Prostate gland (tissue), 2 donors: ENCODE data around the gene RNH1. TPM values are rescaled to one million over a fixed set of nuclear protein-coding genes. Genes with fewer than 3 reads are reported as not detected.

Experiments
- DNase-seq: peaks from one replicate; pipeline ENCODE4 v3.0.0-alpha.2; 2019; ENCODE audit warnings: low spot score
- H3K27ac ChIP-seq, 2 donors: fragments of 200-600 bp; sonication (generic); 2 replicates each; pipeline ENCODE4 v1.5.1; 2017 to 2019
- H3K27me3 ChIP-seq: fragments of 200-600 bp; sonication (generic); replicated peaks from 2 replicates; pipeline ENCODE4 v1.5.1; 2019; ENCODE audit not compliant: insufficient read depth
- H3K36me3 ChIP-seq, 2 donors: fragments of 200-600 bp; sonication (generic); 1 replicate in 1 of 2; 2 replicates in 1 of 2; pipeline versions ENCODE4 v1.5.1 to v1.8.1; 2017 to 2019
- H3K4me1 ChIP-seq: fragments of 200-600 bp; sonication (generic); replicated peaks from 2 replicates; pipeline ENCODE4 v1.5.1; 2019
- H3K4me3 ChIP-seq, 2 donors: fragments of 200-600 bp; sonication (generic); 2 replicates each; pipeline ENCODE4 v1.5.1; 2017 to 2019
- H3K9me3 ChIP-seq: fragments of 200-600 bp; sonication (generic); 2 replicates; pipeline ENCODE4 v1.5.1; 2017
- CTCF ChIP-seq, 4 experiments: fragments of 200-600 bp in 2 of 4; fragments of 450-650 bp in 2 of 4; sonication (generic) in 2 of 4; IDR thresholded peaks; 1 replicate in 3 of 4; 2 replicates in 1 of 4; pipeline ENCODE4 v1.5.1; 2016 to 2019; ENCODE audit warnings: antibody characterized with exemption in 4 of 4, mild to moderate bottlenecking in 2 of 4, moderate library complexity in 2 of 4
- POLR2A ChIP-seq: fragments of 450-650 bp; IDR thresholded peaks from one replicate; pipeline ENCODE4 v1.6.1; 2016; ENCODE audit warnings: antibody characterized with exemption, mild to moderate bottlenecking
- POLR2AphosphoS5 ChIP-seq: sonication (generic); formaldehyde crosslinking; IDR thresholded peaks from one replicate; pipeline ENCODE4 v1.6.1; 2017; ENCODE audit warnings: antibody characterized with exemption
- WGBS: methylation state at CpG from one replicate; pipeline ENCODE4 v1.1.5; 2018; 5-methylcytosine and 5-hydroxymethylcytosine counted together
- intact Hi-C: fragments of 100-400 bp; cut with DNase I; formaldehyde crosslinking; loops from one replicate; pipeline ENCODE4 v1.14.2; 2022
- total RNA-seq, 2 donors: library from RNA; depleted of rRNA; stranded (reverse); fragments of >200 nt; gene quantifications; one replicate each; pipeline ENCODE4 v1.1.0, GENCODE V29; 2016

The RNH1 gene
- total RNA-seq, 2 donors from 2014 or later: 221 to 272 TPM

- no peak for DNase-seq
- Histone ChIP-seq H3K36me3 (no peaks in the 10 kb centered on the region), H3K4me3 (no peak overlapping the region), H3K4me1 (no peaks in the 10 kb centered on the region), H3K27ac (no peak overlapping the region), H3K9me3 (no peaks in the 10 kb centered on the region), H3K27me3 (no peaks in the 10 kb centered on the region)
- intact Hi-C loops: no loop called here
- WGBS: 85% methylated on average over 13 of the region's 13 CpGs
- TF ChIP-seq POLR2A (no peak), CTCF (IDR thresholded peaks at IDR 0.05) (no peak), POLR2AphosphoS5 (no peak)
These were observed 27.7 kb downstream of the RNH1 start for GRCh38 chr11:479311-479710.

GRCh38 chr11:477052-477715 is 29.9 kb downstream of the RNH1 start:
- no peaks in the 10 kb centered on the region for H3K4me1 ChIP-seq
- H3K27ac ChIP-seq: no peak overlapping the region
- no peaks in the 10 kb centered on the region for H3K36me3 ChIP-seq
- 83% methylated on average over 16 of the region's 16 CpGs for WGBS
- H3K9me3 ChIP-seq: no peaks in the 10 kb centered on the region
- DNase-seq: no peak
- intact Hi-C loops: no loop called here
- H3K4me3 ChIP-seq: no peak overlapping the region
- no peak for TF ChIP-seq POLR2A
- H3K27me3 ChIP-seq: no peaks in the 10 kb centered on the region

- intact Hi-C loops: no loop called here
- TF ChIP-seq POLR2AphosphoS5: no peak
- no peak for TF ChIP-seq CTCF (IDR thresholded peaks at IDR 0.05)
- no peak for TF ChIP-seq POLR2A
- H3K4me3 ChIP-seq: no peak overlapping the region
- H3K36me3 ChIP-seq: no peaks in the 10 kb centered on the region
- no peak overlapping the region for H3K27ac ChIP-seq
- no peak for DNase-seq
- WGBS: 91% methylated on average over 15 of the region's 15 CpGs
- H3K4me1 ChIP-seq: no peaks in the 10 kb centered on the region
- H3K27me3 ChIP-seq: no peaks in the 10 kb centered on the region
- H3K9me3 ChIP-seq: no peaks in the 10 kb centered on the region
These were observed 30.6 kb downstream of the RNH1 start for GRCh38 chr11:476416-476815.

- Histone ChIP-seq H3K27ac (no peak overlapping the region), H3K9me3 (no peaks in the 10 kb centered on the region), H3K27me3 (no peaks in the 10 kb centered on the region), H3K4me1 (no peaks in the 10 kb centered on the region), H3K4me3 (no peak overlapping the region), H3K36me3 (no peaks in the 10 kb centered on the region)
- TF ChIP-seq CTCF (IDR thresholded peaks at IDR 0.05): no peak
- TF ChIP-seq POLR2AphosphoS5: no peak
- TF ChIP-seq POLR2A: no peak
- no peak for DNase-seq
- intact Hi-C loops: no loop called here
- 94% methylated on average over 9 of the region's 9 CpGs for WGBS
These were observed 31.1 kb downstream of the RNH1 start for GRCh38 chr11:475941-476340.

- intact Hi-C loops: no loop called here
- peaks cover 3% of the 10 kb centered on the region for H3K4me1 ChIP-seq
These were observed 32.0 kb downstream of the RNH1 start for GRCh38 chr11:474914-475506.

More at GRCh38 chr11:474914-475506, 32.0 kb downstream of the RNH1 start:
- no peak for DNase-seq
- TF ChIP-seq POLR2AphosphoS5 (no peak), POLR2A (no peak), CTCF (IDR thresholded peaks at IDR 0.05) (no peak)
- Histone ChIP-seq H3K4me3 (no peak overlapping the region), H3K27ac (no peak overlapping the region), H3K27me3 (no peaks in the 10 kb centered on the region), H3K9me3 (no peaks in the 10 kb centered on the region), H3K36me3 (no peaks in the 10 kb centered on the region)
- 92% methylated on average over 48 of the region's 48 CpGs for WGBS
